ENCODE data around the gene GSTM4. TPM values are rescaled to one million over a fixed set of nuclear protein-coding genes. Genes with fewer than 3 reads are reported as not detected.

The GSTM4 gene
- total RNA-seq, 1 donor from 2014 or later: 12.7 TPM

DNA sequence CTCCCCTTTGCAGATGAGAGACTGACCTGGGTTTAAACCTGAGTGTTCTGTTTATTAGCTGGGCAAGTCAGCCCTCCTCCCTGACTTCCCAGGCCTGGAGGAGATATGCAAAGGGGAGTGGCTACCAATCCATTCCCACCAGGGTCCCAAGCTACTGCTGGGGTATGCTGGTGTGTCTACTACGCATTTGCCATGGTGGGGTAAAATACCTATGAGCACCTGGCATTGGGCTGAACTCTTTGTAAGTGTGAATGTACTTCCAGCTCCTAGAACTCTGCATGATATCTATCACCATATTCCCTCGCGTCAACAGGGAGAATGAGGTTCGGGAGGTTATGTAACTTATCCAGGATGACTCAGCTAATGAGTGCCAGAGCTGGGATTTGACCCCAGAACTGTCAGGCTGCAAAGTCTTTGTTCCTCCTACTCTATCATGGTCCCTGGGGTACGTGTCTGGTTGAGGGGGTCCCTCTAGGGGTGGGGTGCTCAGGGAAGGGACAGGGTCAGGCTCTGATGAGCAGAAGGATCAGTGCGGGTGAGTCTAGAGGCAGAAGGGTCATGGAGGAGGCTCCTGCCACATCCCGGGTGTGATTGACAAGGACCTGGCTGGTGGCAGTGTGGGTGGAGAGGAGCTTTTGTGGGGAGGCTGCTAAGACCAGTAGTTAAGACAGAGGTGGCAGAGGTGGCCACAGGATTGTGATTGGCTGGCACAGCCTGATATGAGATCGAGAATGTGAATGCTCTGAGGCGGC is 19.5 kb upstream of the GSTM4 start:
- no peak for TF ChIP-seq CTCF (IDR thresholded peaks at IDR 0.05; ENCODE audit: insufficient read depth, low read length, poor library complexity, severe bottlenecking)
- no peak for DNase-seq (ENCODE audit: low read depth)
- no peak overlapping the region for H3K4me3 ChIP-seq (ENCODE audit: low read depth, low read length)
- no peaks in the 10 kb centered on the region for H3K27me3 ChIP-seq (ENCODE audit: control insufficient read depth, insufficient read depth, low read length)
- no peaks in the 10 kb centered on the region for H3K36me3 ChIP-seq (ENCODE audit: control insufficient read depth, insufficient read depth, low read length)

- H3K27me3 ChIP-seq (ENCODE audit: control insufficient read depth, insufficient read depth, low read length): no peaks in the 10 kb centered on the region
- no peak for DNase-seq (ENCODE audit: low read depth)
- no peaks in the 10 kb centered on the region for H3K36me3 ChIP-seq (ENCODE audit: control insufficient read depth, insufficient read depth, low read length)
- TF ChIP-seq CTCF (IDR thresholded peaks at IDR 0.05; ENCODE audit: insufficient read depth, low read length, poor library complexity, severe bottlenecking): no peak
- H3K4me3 ChIP-seq (ENCODE audit: low read depth, low read length): no peak overlapping the region
Measured at GRCh38 chr1:109637446-109637845, 18.5 kb upstream of the GSTM4 start.

GRCh38 chr1:109639063-109639840 is 16.6 kb upstream of the GSTM4 start:
- no peak for TF ChIP-seq CTCF (IDR thresholded peaks at IDR 0.05; ENCODE audit: insufficient read depth, low read length, poor library complexity, severe bottlenecking)
- Histone ChIP-seq H3K4me3 (ENCODE audit: low read depth, low read length) (no peak overlapping the region), H3K27me3 (ENCODE audit: control insufficient read depth, insufficient read depth, low read length) (no peaks in the 10 kb centered on the region), H3K36me3 (ENCODE audit: control insufficient read depth, insufficient read depth, low read length) (no peaks in the 10 kb centered on the region)
- DNase-seq (ENCODE audit: low read depth): no peak

GRCh38 chr1:109639841-109640184 is 16.1 kb upstream of the GSTM4 start:
- Histone ChIP-seq H3K4me3 (ENCODE audit: low read depth, low read length) (no peak overlapping the region), H3K27me3 (ENCODE audit: control insufficient read depth, insufficient read depth, low read length) (no peaks in the 10 kb centered on the region), H3K36me3 (ENCODE audit: control insufficient read depth, insufficient read depth, low read length) (no peaks in the 10 kb centered on the region)
- no peak for TF ChIP-seq CTCF (IDR thresholded peaks at IDR 0.05; ENCODE audit: insufficient read depth, low read length, poor library complexity, severe bottlenecking)
- no peak for DNase-seq (ENCODE audit: low read depth)

- no peak overlapping the region for H3K4me3 ChIP-seq (ENCODE audit: low read depth, low read length)
- DNase-seq (ENCODE audit: low read depth): no peak
- peak; percentile 92 for TF ChIP-seq CTCF (IDR thresholded peaks at IDR 0.05; ENCODE audit: insufficient read depth, low read length, poor library complexity, severe bottlenecking)
- H3K27me3 ChIP-seq (ENCODE audit: control insufficient read depth, insufficient read depth, low read length): no peaks in the 10 kb centered on the region
- H3K36me3 ChIP-seq (ENCODE audit: control insufficient read depth, insufficient read depth, low read length): no peaks in the 10 kb centered on the region
Measured at GRCh38 chr1:109640285-109640865, 15.5 kb upstream of the GSTM4 start.
